ENCODE results near the gene ZNF70.
"Not testable (repeated sequence)": the region's sequence is repeated elsewhere in the genome, so short reads cannot be mapped to it uniquely, and the experiment has no call there.

The ZNF70 gene

DNA sequence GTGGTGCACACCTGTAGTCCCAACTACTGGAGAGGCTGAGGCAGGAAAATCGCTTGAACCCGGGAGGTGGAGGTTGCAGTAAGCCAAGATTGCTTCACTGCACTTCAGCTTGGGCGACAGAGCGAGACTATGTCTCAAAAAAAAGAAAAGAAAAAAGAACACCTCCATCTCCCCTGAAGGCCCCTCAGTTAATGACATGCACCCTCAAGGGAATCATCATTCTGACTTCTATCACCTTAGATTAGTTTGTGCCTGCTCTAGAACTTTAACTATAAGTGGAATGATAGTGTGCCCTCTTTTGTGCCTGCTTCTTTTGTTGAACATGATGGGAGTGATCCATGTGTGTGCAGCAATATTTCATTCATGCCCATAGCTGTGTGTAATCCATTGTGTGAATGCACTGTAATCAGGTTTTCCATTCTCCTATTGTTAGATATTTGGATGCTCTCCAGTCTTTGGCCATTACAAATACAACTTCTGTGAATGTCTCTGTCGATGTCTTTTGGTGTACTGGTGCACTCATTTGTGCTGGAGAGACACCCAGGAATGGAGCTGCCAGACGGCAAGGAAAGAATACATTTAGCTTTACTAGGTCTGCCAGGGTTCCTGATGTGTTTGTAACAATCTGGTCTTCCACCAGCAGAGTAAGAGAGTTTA, 4.2 kb upstream of the ZNF70 start:
- DNase-seq = no peak

DNA sequence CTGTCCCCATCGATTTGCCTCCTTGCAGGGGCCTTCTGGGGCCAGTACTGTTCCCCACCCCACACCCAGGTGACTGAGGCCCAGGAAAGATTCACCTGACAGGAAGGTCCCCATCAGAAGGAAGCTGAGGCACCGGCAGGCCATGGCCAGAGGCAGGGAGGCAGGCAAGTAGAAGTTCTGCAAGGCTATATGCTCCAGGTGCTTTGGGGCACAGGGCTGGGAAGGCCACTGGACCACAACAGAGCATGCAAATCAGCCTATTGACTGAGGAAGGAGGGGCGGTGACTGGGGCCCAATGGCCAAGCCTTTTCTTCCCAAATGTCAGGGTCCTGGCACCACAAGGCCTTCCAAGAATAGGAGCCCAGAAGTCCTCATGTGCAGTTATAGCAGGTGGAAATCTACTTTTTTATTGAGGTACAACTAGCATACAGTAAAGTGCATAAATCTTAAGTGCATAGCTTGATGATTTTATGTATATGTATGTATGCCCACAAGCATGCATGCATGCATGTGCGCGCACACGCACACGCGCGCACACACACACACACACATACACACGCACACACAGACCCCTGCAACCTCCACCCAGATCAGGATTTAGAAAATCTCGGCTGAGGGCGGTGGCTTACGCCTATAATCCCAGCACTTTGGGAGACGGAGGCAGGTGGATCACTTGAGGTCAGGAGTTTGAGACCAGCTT, 3.5 kb upstream of the ZNF70 start, which contains the start of gene VPREB3:
Gene VPREB3 (minus strand): TSS at position 206 of the 700 bp plus-strand sequence. CDS start 62 bp downstream, at position 144.
- DNase-seq = no peak

DNA sequence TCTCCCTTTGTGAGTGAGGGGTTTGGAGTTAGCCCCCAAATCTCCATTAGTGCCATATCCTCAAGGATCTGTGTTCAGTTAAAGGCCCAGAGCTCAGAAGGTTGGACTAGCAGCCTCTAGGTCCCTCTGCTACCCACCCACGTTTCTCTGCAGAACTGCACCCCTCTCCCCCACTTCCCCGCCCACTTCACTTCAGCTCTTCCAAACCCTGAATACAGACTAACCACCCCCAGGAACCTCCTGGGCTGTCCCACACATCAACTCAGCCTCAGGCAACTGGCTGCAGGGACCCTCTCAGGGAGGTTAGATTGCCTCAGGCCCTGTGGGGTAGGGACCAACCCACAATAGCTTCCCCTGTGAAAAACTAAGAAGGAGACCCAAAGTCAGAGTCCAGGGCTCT, 2.5 kb upstream of the ZNF70 start:
- no peak for DNase-seq

DNA sequence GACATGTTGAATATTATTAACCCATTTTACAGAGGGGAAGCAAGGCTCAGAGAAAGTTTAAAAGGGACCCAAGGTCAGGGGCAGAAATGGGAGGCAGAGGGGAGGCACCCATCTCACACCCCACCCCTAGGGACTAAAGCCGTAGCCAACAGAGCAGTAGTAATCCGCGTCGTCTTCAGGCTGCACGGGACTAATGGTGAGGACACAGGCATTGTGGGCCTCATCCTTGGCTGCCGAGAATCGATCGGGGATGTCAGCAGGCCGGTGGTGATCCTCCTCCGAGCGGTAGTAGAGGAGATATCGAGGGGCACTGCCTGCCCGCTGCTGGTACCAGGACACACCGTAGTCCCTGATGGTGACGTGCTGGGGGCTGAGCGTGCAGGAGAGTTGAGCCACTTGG, 1.8 kb upstream of the ZNF70 start:
- no peak for DNase-seq

DNA sequence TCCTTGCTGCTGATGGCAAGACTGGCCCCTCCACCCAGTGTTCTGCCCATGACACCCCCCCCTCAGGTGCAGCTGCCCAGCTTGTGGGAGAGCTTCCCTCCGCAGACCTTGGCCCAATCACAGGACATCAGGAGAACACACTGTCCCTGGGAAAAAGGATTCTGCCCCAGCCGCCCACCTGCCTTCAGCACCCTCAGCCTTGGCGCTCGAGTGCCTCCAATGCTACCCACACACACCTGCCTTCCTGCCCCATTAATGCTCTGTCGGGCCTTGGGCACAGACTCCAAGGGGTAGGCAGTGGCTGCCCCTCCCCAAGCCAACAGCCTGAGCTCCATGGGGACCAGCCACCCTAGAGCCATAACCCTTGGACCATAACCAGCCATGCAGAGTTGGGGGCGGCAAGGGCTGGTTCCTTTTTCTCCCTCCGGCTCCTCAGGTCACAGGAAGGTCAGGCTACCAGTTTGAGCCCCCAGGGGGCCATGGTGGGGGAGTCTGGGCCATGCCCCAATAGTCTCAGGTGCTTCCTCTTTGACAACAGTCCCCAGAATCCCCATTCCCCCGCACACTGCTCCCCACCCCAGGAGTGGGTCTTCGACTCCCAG, 1.3 kb upstream of the ZNF70 start:
- no peak for DNase-seq

DNA sequence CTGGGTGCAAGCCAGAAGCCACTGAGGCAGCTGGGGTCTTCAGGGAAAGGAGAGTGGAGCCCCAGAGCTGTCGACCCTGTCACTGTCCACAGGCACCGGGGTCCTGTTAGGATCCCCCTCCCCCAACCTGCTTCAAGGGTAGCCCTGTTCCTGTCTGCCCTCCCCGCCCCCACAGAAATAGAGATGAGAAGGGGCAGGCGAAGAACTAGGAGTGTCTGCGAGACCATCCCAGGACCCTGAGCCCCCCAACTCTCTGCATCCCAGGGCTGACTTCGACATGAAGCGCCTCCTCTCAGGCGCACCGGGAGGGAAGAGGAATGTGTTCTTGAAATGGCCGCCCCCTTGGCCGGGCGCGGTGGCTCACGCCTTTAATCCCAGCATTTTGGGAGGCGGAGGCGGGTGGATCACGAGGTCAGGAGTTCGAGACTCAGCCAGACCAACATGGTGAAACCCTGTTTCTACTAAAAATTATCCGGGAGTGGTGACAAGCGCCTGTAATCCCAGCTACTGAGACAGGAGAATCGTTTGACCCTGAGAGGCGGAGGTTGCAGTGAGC, 607 bp upstream of the ZNF70 start:
- no peak for DNase-seq

DNA sequence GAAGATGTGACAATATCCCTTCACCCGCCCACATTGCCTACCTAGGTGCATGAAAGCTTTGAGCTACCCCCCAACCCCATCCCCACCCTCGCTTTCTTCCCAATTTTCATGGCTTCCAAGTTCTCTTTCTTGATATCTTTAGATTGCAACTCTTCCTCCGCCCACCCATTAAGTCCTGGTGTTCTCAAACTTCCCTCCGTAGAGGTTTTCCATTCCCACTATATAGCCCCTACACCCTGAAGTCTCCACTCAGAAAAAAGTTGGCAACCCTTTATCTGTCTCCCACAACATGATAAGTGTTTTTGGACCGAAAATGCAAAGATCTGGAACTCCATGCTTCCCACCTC, 572 bp downstream of the ZNF70 start:
- DNase-seq = no peak

DNA sequence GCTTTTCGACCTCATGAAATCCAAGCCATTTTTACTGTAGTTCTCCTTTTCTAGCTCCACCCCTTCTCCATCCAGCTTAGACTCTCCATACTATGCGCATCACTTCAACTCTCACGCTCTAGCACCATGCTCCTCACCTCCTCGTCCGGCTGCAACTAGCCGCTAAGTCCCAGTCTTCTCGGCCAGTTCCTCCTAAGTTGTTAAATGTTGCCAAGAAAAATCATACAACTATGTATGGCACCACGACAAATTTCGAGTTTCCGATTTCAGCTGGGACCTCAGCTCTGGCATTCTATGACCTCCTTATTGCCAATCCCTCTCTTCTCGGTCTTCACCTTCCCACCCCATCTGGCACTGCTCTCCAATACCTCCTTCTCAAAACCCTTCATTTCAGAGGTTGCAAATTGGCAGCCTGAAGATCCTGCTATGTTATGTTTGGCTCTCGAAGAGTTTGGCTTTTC, 1.0 kb downstream of the ZNF70 start:
- peak; percentile 41 for DNase-seq

DNA sequence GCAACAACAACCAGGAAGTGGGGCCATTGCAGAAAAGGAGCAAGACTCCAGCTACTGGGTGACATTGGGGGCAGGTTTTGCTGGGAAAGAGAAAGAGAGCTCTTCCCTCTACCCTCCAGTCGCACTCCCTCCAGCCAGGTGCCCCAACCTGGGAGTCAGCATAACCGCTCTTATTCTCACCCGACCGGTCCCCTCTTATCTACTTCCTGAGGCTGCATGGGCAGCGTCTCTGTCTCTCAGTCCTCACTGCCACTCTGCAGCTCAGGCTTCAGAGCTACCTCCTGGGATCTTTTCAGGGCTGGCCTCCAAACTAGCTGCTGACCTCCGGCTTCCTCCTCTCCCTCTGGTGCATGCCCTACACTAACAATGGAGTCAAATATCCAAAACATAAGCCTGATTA, 5.1 kb downstream of the ZNF70 start:
- no peak for DNase-seq

DNA sequence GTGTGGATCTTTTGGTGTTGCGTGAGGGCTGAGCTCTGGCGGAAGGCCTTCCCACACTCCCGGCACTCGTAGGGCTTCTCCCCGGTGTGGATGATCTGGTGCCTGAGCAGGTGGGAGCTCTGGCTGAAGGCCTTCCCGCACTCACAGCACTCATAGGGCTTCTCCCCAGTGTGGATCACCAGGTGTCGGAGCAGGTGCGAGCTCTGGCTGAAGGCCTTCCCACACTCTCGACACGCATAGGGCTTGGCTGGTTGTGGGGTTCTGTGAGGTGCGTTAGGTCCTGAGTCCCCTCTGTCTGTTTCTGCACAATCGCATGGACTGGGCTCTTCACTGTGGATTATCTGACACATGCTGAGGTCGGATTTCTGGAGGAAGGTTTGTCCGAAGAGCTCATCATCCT, 6.4 kb downstream of the ZNF70 start:
- DNase-seq = no peak

DNA sequence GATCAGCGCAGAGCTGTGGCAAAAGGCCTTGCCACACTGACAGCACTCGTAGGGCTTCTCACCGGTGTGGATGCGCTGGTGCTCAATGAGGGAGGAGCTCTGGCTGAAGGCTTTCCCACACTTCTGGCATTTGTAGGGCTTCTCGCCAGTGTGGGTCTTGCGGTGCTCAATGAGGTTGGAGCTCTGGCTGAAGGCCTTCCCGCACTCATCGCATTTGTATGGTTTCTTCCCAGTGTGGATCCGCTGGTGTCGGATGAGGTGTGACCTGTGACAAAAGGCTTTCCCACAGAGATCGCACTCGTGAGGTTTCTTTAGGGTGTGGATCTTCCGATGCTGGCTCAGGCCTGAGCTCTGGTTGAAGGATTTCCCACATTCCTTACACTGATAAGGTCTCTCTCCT, 6.9 kb downstream of the ZNF70 start:
- no peak for DNase-seq

DNA sequence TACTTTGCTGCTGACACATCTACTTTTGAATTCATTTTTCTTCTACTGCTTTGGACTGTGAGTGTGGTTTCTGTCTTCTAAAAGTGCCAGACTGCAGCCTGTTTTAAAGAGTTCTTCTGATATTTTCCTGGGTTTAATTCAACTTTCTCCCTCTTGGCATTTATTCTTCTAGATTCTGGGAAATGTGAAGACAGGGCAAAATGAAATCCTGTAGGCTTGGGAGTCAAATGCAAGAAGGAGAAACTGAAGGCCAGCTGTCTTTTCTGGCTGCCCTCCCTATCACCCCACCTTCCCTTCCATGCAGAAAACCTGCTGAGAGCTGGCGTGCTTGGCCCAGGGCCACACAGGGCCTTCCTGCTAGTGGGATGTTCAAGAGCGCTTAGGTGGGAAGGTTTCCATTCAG, 7.6 kb downstream of the ZNF70 start:
- DNase-seq = no peak

DNA sequence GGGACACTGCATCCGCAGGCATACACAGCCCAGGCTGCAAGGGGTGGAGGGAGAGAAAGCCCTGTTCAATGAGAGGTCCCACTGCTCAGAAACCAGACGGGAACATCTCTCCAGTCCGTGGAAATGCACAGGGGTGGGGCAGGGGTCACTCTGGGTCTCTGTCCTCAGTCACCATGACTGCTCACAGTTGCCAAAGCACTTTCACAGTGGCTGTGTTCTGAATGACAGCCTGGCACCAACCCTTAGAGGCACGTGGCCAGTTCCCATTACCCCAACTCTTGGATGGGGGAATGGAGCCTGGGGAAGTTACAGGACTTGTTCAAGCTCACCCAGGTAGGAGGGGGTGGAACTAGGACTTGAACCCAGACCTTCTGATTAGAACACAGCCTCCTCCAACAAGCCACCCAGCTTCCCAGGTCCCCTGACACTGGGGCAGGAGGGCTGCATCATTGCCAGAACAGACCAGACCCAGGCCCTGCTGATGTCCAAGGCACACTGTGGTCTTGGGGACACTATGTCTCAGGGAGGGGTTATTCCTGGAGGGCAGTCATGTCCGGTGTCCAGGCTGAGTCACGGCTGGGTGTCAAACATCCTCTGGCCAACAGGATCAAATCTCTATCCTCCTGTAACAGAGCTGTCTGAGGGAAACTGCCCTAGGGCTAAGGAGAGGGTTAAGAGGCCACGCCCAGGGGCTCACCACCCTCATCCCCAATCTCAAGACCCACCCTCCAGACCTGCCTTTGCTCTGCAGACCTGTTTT, 8.2 kb downstream of the ZNF70 start:
- DNase-seq = no peak

DNA sequence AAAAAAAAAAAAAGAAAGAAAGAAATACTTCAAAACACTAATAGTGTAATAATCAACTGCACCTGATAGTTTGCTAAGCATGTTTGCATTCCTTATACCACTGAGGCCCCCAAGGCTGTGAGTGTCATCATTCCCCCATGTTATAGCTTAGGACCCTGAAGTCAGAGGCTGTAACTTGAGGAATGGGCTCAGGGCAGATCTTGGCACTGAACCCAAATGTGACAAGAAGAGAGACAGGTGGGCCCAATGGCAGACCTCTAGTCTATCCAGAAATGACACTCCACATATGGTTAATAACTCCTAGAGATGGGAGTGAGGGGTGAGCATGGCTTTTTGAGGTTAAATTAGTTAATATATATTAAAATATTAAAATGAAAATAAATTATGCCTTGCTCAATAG, 13.2 kb downstream of the ZNF70 start:
- DNase-seq = no peak

DNA sequence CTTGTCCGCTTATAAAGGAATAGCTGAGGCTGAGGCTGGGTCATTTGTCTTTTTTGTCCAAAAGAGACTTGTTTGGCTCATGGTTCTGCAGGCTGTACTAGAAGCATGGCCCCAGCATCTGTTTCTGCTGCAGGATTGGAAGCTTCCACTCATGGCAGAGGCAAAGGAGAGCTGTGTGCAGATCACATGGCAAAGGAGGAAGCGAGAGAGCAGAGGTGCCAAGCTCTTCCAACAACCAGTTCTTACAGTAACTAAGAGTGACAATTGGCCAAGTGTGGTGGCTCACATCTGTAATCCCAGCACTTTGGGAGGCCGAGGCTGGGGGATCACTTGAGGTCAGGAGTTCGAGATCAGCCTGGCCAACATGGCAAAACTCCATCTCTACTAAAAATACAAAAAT, 22.8 kb downstream of the ZNF70 start:
- not testable (repeated sequence) for DNase-seq

DNA sequence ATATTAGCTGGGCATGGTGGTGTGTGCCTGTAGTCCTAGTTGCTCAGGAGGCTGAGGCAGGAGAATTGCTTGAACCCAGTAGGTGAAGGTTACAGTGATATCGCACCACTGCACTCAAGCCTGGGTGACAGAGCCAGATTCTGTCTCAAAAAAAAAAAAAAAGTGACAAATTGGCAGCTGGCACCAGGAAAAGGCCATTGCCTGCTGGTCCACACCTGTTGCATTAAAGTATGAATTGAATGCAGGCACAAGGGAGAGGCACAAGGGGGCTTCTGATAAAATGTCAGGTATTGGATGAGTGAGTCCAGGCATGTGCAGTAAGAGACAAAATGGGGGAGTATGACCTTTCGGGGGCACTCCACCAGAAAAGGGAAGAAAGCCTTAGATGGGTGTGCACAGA, 28.2 kb downstream of the ZNF70 start:
- DNase-seq = no peak

DNA sequence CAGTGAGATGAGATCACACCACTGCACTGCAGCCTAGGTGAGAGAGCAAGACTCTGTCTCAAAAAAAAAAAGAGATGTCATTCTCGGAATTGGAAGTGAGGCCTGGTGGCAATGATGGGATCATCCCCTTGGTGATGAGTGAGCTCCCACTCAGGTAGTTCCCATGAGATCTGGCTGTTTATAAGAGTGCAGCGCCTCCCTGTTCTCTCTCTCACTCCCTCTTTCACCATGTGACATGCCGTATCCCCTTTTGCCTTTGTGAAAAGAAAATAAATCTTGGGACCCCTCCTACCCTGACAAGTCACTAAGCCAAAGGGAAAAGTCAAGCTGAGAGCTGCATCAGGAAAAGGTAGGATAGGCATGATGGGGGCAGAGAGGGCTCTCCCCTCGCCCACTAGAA, 28.8 kb downstream of the ZNF70 start:
- DNase-seq = no peak

DNA sequence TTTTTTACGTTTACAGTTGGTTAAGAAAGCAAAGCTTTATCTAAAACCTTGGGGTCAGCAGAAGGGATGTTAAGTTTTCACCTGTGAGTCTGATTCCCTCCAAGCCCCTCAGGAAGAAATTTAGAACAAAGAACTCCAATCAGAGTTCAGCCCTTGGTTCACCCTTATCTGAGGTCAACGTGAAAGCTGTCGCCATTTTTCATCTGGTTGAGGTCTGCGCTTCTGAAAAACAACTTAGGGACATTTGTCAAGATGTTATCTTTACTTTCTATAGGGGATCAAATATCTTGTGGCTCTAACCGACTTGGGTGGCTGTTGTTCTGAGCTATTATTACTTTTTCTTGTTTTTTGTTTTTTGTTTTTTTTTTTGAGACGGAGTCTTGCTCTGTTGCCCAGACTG, 30.1 kb downstream of the ZNF70 start:
- no peak for DNase-seq

DNA sequence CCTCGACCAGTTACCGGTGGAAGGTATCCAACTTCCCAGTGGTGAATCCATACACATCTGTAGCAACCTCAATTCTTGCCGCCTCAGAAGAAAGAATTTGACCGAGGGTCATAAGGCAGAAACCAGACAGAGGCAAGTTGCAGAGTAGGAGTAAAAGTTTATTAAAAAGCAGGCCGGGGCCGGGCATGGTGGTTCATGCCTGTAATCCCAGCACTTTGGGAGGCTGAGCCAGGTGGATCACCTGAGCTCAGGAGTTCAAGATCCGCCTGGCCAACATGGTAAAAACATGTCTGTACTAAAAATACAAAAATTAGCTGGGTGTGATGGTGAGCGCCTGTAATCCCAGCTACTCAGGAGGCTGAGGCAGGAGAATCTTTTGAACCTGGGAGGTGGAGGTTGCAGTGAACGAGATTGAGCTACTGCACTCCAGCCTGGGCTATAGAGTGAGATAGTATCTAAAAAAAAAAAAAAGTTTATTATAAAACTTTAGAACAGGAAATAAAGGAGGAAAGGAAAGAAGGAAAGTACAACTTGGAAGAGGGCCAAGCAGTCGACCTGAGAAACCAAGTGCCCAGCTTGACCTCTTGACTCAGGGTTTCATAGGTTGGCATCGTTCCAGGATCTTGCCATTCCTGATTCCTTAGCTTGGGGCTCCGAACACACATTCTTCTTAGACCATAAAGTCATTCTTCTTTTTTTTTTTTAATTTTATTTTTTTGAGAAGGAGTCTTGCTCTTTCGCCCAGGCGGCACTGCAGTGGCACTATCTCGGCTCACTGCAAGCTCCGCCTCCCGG, 32.3 kb downstream of the ZNF70 start:
- no peak for DNase-seq

DNA sequence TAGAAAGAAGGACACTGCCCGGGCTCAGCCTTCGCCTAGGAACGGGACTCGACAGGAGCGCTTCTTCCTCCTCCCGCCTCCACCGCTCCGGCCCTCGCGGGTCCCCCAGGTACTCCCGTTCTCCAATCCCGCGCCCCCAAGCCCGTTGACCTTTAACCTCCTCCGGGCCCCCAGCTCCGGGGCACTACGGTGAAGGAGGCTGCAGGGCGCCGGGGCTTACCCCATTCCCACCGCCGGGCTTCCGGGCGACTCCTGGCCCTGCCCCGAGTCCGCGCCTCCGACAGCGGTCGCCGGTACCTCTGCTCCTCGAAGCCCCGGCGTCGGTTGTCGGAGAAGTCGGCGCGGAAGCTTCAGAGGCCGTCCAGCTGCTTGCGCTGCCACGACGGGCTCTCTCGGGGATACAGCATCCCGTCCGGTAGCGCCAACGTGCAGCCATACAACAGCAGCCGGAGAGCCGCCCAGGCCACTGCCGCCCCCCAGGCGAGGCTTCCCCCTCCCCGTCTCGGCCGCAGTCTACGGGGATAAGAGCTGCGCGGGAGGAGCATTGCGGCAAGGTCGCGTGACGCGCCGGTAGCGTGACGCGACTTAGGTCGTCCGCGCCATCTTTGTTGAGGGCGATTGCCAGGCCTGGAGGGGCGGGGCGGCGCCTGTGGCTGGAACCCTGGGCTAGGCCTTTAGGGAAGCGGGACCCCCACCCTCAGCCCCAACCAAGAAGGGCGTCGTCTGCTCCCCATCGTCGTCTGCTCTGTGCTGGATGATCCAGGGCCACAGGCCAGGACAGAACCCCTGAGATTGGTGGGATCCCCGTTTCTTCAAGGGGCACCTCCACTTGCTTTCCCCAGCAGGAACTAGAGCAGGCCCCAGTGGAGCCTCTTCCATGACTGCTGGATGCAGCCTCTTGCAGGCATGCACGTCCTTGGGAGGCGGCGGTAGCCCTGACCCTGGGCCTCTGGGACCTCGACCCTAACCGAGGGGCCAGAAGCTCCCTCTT, 33.8 kb downstream of the ZNF70 start:
- peak; percentile 85 for DNase-seq

DNA sequence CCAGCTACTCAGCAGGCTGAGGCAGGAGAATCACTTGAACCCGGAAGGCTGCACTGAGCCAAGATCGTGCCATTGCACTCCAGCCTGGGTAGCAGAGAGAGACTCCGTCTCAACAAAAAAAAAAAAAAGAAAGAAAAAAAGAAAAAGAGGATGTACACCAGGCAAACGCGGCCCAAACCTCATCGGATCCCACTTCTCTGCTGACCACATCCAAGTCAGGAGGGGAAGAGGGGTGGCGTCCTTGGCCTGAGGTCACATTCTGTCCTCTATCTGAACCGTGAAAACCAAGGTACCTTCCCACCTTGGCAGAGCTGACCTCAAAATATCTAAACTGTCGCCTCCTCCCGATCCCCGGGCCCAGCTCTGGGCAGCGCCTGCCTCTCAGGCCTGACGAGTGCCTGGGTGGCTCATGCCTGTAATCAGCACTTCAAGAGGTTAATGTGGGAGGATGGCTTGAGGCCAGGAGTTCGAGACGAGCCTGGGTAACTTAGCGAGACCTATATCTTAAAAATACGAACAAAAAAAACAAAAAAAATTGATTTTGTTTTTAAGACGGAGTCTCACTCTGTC, 35.0 kb downstream of the ZNF70 start:
- DNase-seq = no peak
